Glutamatergic neuron (in vitro differentiated cells): ENCODE data around the gene LRFN3. TPM values are rescaled to one million over a fixed set of nuclear protein-coding genes. Genes with fewer than 3 reads are reported as not detected.

ENCODE experiments used
- DNase-seq: peaks from one replicate; pipeline ENCODE4 v3.0.0; 2022
- H3K27ac Mint-ChIP-seq: one replicate; pipeline ENCODE4 v1.8.0; 2020; ENCODE audit warnings: mild to moderate bottlenecking, mixed read lengths, inconsistent platforms; ENCODE audit not compliant: unreplicated experiment
- H3K27me3 Mint-ChIP-seq: one replicate; pipeline ENCODE4 v1.8.0; 2020; ENCODE audit warnings: mild to moderate bottlenecking, moderate library complexity, mixed read lengths, inconsistent platforms; ENCODE audit not compliant: unreplicated experiment
- H3K36me3 Mint-ChIP-seq: one replicate; pipeline ENCODE4 v1.8.0; 2020; ENCODE audit warnings: mild to moderate bottlenecking, mixed read lengths, inconsistent platforms; ENCODE audit not compliant: unreplicated experiment
- H3K4me1 Mint-ChIP-seq: one replicate; pipeline ENCODE4 v1.8.0; 2020; ENCODE audit warnings: mild to moderate bottlenecking, low read depth, mixed read lengths, inconsistent platforms; ENCODE audit not compliant: unreplicated experiment
- H3K4me3 Mint-ChIP-seq: one replicate; pipeline ENCODE4 v1.8.0; 2020; ENCODE audit warnings: mild to moderate bottlenecking, mixed read lengths, inconsistent platforms; ENCODE audit not compliant: unreplicated experiment
- H3K9me3 Mint-ChIP-seq: one replicate; pipeline ENCODE4 v1.8.0; 2020; ENCODE audit warnings: mild to moderate bottlenecking, moderate library complexity, mixed read lengths, inconsistent platforms; ENCODE audit not compliant: unreplicated experiment
- CTCF ChIP-seq: fragments of 200-600 bp; sonication (generic); IDR thresholded peaks from one replicate; pipeline ENCODE4 v1.5.0; 2021; ENCODE audit not compliant: partially characterized antibody, unreplicated experiment
- total RNA-seq: library from RNA; stranded (reverse); fragmentation: NEBNext Ultra II Directional; extraction: Animal tissue kit (Norgen Biotek cat#: 25700); gene quantifications from one replicate; pipeline ENCODE4 v1.2.1, GENCODE V29; 2021; ENCODE audit not compliant: unreplicated experiment

LRFN3 gene
- total RNA-seq, 1 donor from 2014 or later, result 40.6 TPM

GRCh38 chr19:35938282-35939224, 2.4 kb downstream of the LRFN3 start:
- Mint-ChIP-seq H3K9me3 (peaks cover 14% of the 10 kb centered on the region), H3K36me3 (peaks cover 25% of the 10 kb centered on the region), H3K27me3 (peaks cover 8% of the 10 kb centered on the region), H3K4me1 (peaks cover 16% of the 10 kb centered on the region), H3K4me3 (peak overlapping the region; percentile 98), H3K27ac (peak overlapping the region; percentile 71)
- DNase-seq, result no peak
- no peak for TF ChIP-seq CTCF

- H3K27ac Mint-ChIP-seq, result no peak overlapping the region
- H3K4me1 Mint-ChIP-seq, result peaks cover 16% of the 10 kb centered on the region
- no peak for TF ChIP-seq CTCF
- peaks cover 8% of the 10 kb centered on the region for H3K27me3 Mint-ChIP-seq
- no peak overlapping the region for H3K4me3 Mint-ChIP-seq
- no peak for DNase-seq
- peaks cover 25% of the 10 kb centered on the region for H3K36me3 Mint-ChIP-seq
- H3K9me3 Mint-ChIP-seq, result peaks cover 14% of the 10 kb centered on the region
Measured at GRCh38 chr19:35939307-35940077, 3.3 kb downstream of the LRFN3 start.

GRCh38 chr19:35940078-35940775, 4.1 kb downstream of the LRFN3 start:
- H3K36me3 Mint-ChIP-seq, result peaks cover 25% of the 10 kb centered on the region
- DNase-seq, result no peak
- peaks cover 14% of the 10 kb centered on the region for H3K9me3 Mint-ChIP-seq
- TF ChIP-seq CTCF, result no peak
- no peak overlapping the region for H3K4me3 Mint-ChIP-seq
- peaks cover 16% of the 10 kb centered on the region for H3K4me1 Mint-ChIP-seq
- H3K27me3 Mint-ChIP-seq, result peaks cover 8% of the 10 kb centered on the region
- H3K27ac Mint-ChIP-seq, result no peak overlapping the region

GRCh38 chr19:35940839-35941238, 4.7 kb downstream of the LRFN3 start:
- H3K4me3 Mint-ChIP-seq, result peak overlapping the region; percentile 21
- H3K27ac Mint-ChIP-seq, result no peak overlapping the region
- DNase-seq, result no peak
- H3K27me3 Mint-ChIP-seq, result peaks cover 13% of the 10 kb centered on the region
- peaks cover 15% of the 10 kb centered on the region for H3K9me3 Mint-ChIP-seq
- peaks cover 16% of the 10 kb centered on the region for H3K4me1 Mint-ChIP-seq
- peaks cover 25% of the 10 kb centered on the region for H3K36me3 Mint-ChIP-seq
- TF ChIP-seq CTCF, result no peak
